ENCODE results near the gene MYO5A.

DNA sequence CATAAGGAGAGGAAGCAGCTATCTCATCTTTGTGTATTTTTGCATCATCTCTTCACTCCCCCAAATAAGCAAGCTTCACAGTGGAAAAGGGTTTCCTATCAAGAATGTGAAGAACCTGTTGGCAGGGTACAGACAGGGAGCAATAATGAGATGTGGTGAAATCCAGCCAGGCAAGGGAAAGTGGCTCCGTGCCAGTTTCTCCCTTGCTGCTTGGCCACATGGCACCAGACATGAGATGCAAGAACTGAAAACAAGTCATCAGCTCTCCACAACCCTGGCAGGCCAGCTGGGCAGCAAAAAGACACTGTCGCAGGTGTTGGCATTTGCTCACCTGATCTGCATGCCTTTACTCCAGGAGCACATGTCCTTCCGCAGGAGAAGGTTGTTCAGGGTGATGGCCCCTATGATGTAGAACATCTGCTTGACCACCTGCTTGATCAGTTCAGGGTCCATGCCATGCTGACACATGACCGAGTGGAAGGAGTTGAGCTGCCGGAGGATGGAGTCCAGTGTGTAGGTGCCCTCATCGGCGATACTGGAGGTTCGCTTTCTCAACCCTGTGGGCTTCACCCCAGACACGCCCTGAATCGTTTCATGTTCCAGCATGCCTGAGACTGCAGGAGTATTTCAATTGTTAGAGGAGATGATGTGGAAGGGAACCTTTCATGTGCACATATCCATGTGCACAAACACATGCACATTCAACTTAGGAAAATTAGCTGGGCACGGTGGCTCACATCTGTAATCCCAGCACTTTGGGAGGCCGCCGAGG is 209.8 kb downstream of the MYO5A start:
- no peak for TF ChIP-seq TAF1 (IDR thresholded peaks at IDR 0.05; ENCODE audit: borderline replicate concordance, low read depth, low read length)
- TF ChIP-seq EP300 (IDR thresholded peaks at IDR 0.05; ENCODE audit: borderline replicate concordance in 1 of 2, control insufficient read depth in 1 of 2, low read depth in 2 of 2, low read length in 2 of 2), result no peak
- TF ChIP-seq, protein P1, sequence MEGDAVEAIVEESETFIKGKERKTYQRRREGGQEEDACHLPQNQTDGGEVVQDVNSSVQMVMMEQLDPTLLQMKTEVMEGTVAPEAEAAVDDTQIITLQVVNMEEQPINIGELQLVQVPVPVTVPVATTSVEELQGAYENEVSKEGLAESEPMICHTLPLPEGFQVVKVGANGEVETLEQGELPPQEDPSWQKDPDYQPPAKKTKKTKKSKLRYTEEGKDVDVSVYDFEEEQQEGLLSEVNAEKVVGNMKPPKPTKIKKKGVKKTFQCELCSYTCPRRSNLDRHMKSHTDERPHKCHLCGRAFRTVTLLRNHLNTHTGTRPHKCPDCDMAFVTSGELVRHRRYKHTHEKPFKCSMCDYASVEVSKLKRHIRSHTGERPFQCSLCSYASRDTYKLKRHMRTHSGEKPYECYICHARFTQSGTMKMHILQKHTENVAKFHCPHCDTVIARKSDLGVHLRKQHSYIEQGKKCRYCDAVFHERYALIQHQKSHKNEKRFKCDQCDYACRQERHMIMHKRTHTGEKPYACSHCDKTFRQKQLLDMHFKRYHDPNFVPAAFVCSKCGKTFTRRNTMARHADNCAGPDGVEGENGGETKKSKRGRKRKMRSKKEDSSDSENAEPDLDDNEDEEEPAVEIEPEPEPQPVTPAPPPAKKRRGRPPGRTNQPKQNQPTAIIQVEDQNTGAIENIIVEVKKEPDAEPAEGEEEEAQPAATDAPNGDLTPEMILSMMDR (IDR thresholded peaks at IDR 0.05 in 2 of 3, conservative IDR thresholded peaks at IDR 0.05 in 1 of 3; ENCODE audit: control insufficient read depth in 2 of 3, extremely low read depth in 1 of 3, insufficient read depth in 1 of 3, low read depth in 3 of 3, low read length in 3 of 3), result no peak
- no peak for TF ChIP-seq RAD21 (IDR thresholded peaks at IDR 0.05; ENCODE audit: insufficient read depth, low read depth, low read length)
- no peak for TF ChIP-seq NRF1 (conservative IDR thresholded peaks at IDR 0.05; ENCODE audit: low read depth, low read length)
- TF ChIP-seq HDAC6 (IDR thresholded peaks at IDR 0.05; ENCODE audit: unreplicated experiment), result no peak
- TF ChIP-seq RFX5 (IDR thresholded peaks at IDR 0.05; ENCODE audit: low read depth, low read length), result no peak
- no peak for TF ChIP-seq KDM1A (IDR thresholded peaks at IDR 0.05; ENCODE audit: borderline replicate concordance)
- TF ChIP-seq, protein P2, sequence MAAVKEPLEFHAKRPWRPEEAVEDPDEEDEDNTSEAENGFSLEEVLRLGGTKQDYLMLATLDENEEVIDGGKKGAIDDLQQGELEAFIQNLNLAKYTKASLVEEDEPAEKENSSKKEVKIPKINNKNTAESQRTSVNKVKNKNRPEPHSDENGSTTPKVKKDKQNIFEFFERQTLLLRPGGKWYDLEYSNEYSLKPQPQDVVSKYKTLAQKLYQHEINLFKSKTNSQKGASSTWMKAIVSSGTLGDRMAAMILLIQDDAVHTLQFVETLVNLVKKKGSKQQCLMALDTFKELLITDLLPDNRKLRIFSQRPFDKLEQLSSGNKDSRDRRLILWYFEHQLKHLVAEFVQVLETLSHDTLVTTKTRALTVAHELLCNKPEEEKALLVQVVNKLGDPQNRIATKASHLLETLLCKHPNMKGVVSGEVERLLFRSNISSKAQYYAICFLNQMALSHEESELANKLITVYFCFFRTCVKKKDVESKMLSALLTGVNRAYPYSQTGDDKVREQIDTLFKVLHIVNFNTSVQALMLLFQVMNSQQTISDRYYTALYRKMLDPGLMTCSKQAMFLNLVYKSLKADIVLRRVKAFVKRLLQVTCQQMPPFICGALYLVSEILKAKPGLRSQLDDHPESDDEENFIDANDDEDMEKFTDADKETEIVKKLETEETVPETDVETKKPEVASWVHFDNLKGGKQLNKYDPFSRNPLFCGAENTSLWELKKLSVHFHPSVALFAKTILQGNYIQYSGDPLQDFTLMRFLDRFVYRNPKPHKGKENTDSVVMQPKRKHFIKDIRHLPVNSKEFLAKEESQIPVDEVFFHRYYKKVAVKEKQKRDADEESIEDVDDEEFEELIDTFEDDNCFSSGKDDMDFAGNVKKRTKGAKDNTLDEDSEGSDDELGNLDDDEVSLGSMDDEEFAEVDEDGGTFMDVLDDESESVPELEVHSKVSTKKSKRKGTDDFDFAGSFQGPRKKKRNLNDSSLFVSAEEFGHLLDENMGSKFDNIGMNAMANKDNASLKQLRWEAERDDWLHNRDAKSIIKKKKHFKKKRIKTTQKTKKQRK (IDR thresholded peaks at IDR 0.05; ENCODE audit: low read depth, low read length), result no peak
- TF ChIP-seq EGR1 (IDR thresholded peaks at IDR 0.05; ENCODE audit: borderline replicate concordance in 1 of 2, low read depth in 2 of 2, low read length in 2 of 2), result no peak
- no peak for TF ChIP-seq EZH2 (IDR thresholded peaks at IDR 0.05; ENCODE audit: borderline replicate concordance, control insufficient read depth, low read depth, low read length)
- TF ChIP-seq GABPA (IDR thresholded peaks at IDR 0.05; ENCODE audit: low read depth), result no peak
- TF ChIP-seq SRF (IDR thresholded peaks at IDR 0.05; ENCODE audit: low read depth in 2 of 2, low read length in 2 of 2), result no peak
- TF ChIP-seq, protein P3, sequence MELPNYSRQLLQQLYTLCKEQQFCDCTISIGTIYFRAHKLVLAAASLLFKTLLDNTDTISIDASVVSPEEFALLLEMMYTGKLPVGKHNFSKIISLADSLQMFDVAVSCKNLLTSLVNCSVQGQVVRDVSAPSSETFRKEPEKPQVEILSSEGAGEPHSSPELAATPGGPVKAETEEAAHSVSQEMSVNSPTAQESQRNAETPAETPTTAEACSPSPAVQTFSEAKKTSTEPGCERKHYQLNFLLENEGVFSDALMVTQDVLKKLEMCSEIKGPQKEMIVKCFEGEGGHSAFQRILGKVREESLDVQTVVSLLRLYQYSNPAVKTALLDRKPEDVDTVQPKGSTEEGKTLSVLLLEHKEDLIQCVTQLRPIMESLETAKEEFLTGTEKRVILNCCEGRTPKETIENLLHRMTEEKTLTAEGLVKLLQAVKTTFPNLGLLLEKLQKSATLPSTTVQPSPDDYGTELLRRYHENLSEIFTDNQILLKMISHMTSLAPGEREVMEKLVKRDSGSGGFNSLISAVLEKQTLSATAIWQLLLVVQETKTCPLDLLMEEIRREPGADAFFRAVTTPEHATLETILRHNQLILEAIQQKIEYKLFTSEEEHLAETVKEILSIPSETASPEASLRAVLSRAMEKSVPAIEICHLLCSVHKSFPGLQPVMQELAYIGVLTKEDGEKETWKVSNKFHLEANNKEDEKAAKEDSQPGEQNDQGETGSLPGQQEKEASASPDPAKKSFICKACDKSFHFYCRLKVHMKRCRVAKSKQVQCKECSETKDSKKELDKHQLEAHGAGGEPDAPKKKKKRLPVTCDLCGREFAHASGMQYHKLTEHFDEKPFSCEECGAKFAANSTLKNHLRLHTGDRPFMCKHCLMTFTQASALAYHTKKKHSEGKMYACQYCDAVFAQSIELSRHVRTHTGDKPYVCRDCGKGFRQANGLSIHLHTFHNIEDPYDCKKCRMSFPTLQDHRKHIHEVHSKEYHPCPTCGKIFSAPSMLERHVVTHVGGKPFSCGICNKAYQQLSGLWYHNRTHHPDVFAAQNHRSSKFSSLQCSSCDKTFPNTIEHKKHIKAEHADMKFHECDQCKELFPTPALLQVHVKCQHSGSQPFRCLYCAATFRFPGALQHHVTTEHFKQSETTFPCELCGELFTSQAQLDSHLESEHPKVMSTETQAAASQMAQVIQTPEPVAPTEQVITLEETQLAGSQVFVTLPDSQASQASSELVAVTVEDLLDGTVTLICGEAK (IDR thresholded peaks at IDR 0.05; ENCODE audit: borderline replicate concordance), result no peak
